Chondrocyte (in vitro differentiated cells): ENCODE results near the gene LRRC27. TPM values are rescaled to one million over a fixed set of nuclear protein-coding genes. Genes with fewer than 3 reads are reported as not detected.
A peak's percentile ranks its signal among the peaks of the same experiment; 100 is the strongest.

Experiments used
- DNase-seq: peaks from one replicate; pipeline ENCODE4 v3.0.0; 2021; ENCODE audit warnings: mixed read lengths, low spot score
- H3K27ac Mint-ChIP-seq: one replicate; pipeline ENCODE4 v1.8.0; 2021; ENCODE audit warnings: mild to moderate bottlenecking, moderate library complexity, mixed read lengths; ENCODE audit not compliant: unreplicated experiment
- H3K27me3 Mint-ChIP-seq: 2 replicates; pipeline ENCODE4 v1.8.0; 2021; ENCODE audit warnings: low read depth, mixed read lengths
- H3K36me3 Mint-ChIP-seq: 2 replicates; pipeline ENCODE4 v1.8.0; 2021; ENCODE audit warnings: low read depth, mixed read lengths
- H3K4me1 Mint-ChIP-seq: 2 replicates; pipeline ENCODE4 v1.8.0; 2021; ENCODE audit warnings: low read depth, mild to moderate bottlenecking, mixed read lengths
- H3K4me3 Mint-ChIP-seq: one replicate; pipeline ENCODE4 v1.8.0; 2021; ENCODE audit warnings: mild to moderate bottlenecking, moderate library complexity, mixed read lengths; ENCODE audit not compliant: unreplicated experiment
- H3K9me3 Mint-ChIP-seq: 2 replicates; pipeline ENCODE4 v1.8.0; 2021; ENCODE audit warnings: low read depth, mixed read lengths
- total RNA-seq: library from RNA; stranded (reverse); gene quantifications from 3 replicates; pipeline ENCODE4 v1.2.1, GENCODE V29; 2021
- TF ChIP-seq, protein P1 (sequence below): fragments of 200-600 bp; sonication (generic); IDR thresholded peaks from 2 replicates; pipeline ENCODE4 v1.5.0; 2021; ENCODE audit warnings: antibody characterized with exemption, mild to moderate bottlenecking, moderate library complexity

The LRRC27 gene
- total RNA-seq, 1 donor from 2014 or later, result 13.2 TPM

DNA sequence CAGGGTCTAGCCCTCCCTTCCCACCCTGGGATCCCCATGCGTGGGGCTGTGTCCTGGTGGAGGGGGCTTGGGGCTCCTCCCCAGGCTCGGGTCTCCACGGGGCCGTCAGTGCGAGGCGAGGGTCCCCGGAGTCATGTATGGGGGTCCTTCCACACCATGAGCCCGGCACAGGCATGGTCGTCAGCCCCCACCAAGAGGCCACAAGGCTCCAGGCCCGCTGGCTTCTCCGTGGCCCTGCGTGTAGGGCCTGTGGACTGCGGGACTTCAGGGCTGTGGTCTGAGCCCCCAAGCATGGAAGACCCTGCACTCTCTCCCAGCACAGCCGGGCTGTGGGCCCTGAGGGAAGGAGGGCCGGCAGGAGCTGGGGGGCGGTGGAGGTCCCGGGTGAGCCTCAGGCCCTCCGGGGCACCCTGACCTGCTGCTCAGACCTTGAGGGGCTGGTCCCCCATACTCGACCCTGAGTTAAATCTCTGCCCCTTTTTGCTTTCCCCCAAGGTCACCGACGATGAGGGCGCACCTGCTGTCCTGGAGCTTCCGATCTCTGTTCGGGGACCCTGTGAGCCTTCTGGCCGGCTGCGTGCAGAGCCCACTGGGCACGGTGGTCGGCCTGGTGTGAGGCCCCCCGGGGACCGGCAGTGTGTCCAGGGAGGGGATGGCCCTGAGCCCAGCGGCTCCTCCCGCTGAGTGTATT is 84.7 kb downstream of the LRRC27 start:
- Mint-ChIP-seq H3K9me3 (no peaks in the 10 kb centered on the region), H3K27ac (no peak overlapping the region), H3K4me3 (no peak overlapping the region), H3K4me1 (peaks cover 65% of the 10 kb centered on the region), H3K27me3 (no peaks in the 10 kb centered on the region), H3K36me3 (peaks cover 5% of the 10 kb centered on the region)
- DNase-seq, result no peak
- TF ChIP-seq, protein P1, sequence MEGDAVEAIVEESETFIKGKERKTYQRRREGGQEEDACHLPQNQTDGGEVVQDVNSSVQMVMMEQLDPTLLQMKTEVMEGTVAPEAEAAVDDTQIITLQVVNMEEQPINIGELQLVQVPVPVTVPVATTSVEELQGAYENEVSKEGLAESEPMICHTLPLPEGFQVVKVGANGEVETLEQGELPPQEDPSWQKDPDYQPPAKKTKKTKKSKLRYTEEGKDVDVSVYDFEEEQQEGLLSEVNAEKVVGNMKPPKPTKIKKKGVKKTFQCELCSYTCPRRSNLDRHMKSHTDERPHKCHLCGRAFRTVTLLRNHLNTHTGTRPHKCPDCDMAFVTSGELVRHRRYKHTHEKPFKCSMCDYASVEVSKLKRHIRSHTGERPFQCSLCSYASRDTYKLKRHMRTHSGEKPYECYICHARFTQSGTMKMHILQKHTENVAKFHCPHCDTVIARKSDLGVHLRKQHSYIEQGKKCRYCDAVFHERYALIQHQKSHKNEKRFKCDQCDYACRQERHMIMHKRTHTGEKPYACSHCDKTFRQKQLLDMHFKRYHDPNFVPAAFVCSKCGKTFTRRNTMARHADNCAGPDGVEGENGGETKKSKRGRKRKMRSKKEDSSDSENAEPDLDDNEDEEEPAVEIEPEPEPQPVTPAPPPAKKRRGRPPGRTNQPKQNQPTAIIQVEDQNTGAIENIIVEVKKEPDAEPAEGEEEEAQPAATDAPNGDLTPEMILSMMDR, result no peak

DNA sequence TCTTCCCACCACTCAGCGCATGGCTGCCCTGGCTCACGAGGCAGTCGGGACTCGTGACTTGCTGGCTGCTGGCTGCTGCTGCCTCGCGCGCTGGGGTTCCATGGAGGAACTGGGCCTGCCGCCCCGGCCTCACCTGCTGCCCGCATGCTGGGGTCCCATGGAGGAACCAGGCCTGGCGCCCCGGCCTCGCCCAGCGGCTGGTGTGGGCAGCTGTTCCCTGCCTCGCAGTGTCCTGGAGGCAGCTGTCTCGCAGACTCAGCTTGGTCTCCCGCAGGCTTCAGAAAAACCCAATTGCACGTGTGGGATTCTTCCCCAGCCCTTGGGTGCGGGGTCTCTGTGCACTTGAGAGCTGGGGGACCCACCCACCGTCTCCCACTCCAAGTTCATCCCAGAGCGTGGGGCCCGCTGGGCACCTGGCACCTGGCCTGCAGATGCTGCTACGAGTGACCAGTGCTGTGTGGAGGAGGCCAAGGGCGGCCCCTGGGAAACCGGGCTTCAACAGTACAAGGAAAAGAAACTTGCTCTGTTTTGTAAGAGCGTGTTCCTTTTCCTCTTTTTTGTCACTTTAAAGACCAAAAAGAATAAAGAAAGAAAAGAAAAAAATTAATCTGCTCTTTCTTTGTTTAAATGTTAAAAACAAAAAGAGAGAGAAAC is 85.4 kb downstream of the LRRC27 start:
- no peak overlapping the region for H3K27ac Mint-ChIP-seq
- H3K9me3 Mint-ChIP-seq, result no peaks in the 10 kb centered on the region
- TF ChIP-seq, protein P1, result no peak
- DNase-seq, result no peak
- no peak overlapping the region for H3K4me3 Mint-ChIP-seq
- peaks cover 5% of the 10 kb centered on the region for H3K36me3 Mint-ChIP-seq
- H3K27me3 Mint-ChIP-seq, result no peaks in the 10 kb centered on the region
- H3K4me1 Mint-ChIP-seq, result peaks cover 65% of the 10 kb centered on the region

DNA sequence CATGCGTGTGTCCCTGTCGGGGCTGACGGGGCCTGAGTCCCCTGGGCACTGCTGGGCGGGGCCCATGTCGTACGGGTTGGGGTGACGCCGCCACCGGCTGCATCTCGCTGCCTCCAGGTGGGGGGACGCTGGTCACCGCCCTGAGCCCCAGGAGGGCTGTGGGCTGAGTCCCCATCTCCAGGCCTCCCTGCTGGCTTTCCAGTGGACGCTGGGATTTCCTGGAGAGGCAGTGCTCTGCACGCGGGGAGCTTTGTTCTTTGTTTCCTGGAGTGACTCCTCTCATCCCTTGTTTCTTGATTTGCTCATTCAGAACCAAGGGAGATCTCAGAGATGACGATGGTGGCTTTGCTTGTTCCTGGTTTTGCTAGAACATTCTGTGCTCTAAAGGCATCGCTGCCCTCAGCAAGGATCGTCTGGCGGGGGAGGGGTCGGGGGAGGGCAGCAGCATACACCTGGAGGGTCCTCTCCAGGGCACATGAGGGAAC is 86.0 kb downstream of the LRRC27 start:
- no peaks in the 10 kb centered on the region for H3K27me3 Mint-ChIP-seq
- H3K4me1 Mint-ChIP-seq, result peaks cover 65% of the 10 kb centered on the region
- H3K36me3 Mint-ChIP-seq, result peaks cover 5% of the 10 kb centered on the region
- DNase-seq, result no peak
- no peak overlapping the region for H3K4me3 Mint-ChIP-seq
- no peaks in the 10 kb centered on the region for H3K9me3 Mint-ChIP-seq
- TF ChIP-seq, protein P1, result no peak
- H3K27ac Mint-ChIP-seq, result peak overlapping the region; percentile 57

DNA sequence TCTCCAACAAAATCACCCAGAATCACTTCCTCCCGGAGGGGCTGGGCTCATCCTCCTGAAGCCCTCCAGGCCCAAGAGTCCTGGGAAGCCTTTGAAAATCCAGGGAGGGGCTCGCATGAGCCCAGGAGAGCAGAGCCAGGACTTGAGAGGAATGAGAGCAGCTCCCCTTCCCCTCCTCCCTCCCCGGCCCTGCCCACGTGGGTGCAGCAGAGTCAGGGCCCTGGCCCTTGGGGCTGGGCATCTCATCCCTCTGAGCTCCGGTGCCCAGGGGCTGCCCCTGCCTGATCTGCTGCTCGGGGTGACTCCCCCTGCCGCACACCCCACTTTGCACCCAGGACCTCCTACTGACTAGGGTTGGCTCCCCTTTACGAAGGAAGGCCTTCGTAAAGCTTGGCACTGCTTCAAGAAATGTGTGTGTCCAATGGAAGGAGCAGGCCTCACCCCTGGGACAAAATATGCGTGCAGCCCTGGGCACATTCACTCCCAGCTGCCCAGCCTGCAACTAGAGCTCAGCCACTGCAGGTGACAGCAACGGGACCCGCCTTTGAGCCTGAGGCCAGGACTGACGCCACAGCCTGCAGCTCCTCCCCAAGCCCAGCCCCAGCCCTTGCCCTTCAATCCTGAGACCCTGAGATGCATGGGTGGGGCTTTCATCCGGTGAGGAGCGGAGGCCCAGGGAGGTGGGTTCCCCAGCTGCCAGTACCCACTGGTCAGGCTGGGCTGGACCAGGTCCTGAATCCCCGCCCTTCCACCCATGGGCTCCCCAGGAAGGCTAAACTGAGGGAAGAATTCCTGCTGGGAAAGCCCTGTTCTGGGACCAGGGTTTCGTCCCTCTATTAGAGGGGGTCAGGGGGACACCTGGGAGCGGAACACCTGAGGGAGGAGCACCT is 86.8 kb downstream of the LRRC27 start:
- Mint-ChIP-seq H3K27me3 (no peaks in the 10 kb centered on the region), H3K4me1 (peaks cover 64% of the 10 kb centered on the region), H3K9me3 (no peaks in the 10 kb centered on the region), H3K27ac (peak overlapping the region; percentile 57), H3K36me3 (peaks cover 5% of the 10 kb centered on the region), H3K4me3 (no peak overlapping the region)
- TF ChIP-seq, protein P1, result no peak
- DNase-seq, result no peak
